Coronary artery (tissue), 2 donors: ENCODE data around the gene MORC3.
"Not testable (repeated sequence)": the region's sequence is repeated elsewhere in the genome, so short reads cannot be mapped to it uniquely, and the experiment has no call there.

Experiments
- DNase-seq: peaks from one replicate; pipeline ENCODE4 v3.0.0-alpha.2; 2017; ENCODE audit warnings: low spot score
- H3K27ac ChIP-seq, 2 donors: fragments of 200-600 bp; sonication (generic); one replicate each; pipeline ENCODE4 v1.5.1; 2016 to 2019
- H3K4me3 ChIP-seq: fragments of 200-600 bp; sonication (generic); 2 replicates; pipeline ENCODE4 v1.5.1; 2016; ENCODE audit warnings: mild to moderate bottlenecking, moderate library complexity
- TF ChIP-seq, protein P1 (sequence below): fragments of 200-600 bp; sonication (generic); IDR thresholded peaks from one replicate; pipeline ENCODE4 v1.5.1; 2019; ENCODE audit warnings: antibody characterized with exemption

The MORC3 gene

DNA sequence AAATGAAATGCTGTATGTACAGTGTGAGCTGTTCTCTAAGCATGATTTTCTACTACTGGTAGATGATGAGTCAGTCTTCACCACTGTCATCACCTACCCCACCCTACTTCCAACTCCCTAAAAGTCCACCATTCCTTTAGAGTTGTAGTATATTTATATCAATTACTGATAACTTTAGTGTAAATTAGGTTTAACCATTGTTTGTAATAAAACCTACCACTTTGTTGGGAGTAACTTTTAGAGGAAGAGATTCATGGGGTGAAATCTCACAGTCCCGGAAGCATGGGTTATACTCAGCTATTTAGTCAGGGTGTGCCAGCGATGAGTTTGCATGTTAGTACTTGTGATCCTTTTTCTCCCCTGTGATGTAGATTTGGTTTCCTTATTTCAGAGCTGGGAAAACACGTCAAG lies 17.1 kb downstream of the MORC3 start:
- Histone ChIP-seq H3K4me3 (no peak overlapping the region), H3K27ac (no peak overlapping the region)
- DNase-seq: no peak
- TF ChIP-seq, protein P1, sequence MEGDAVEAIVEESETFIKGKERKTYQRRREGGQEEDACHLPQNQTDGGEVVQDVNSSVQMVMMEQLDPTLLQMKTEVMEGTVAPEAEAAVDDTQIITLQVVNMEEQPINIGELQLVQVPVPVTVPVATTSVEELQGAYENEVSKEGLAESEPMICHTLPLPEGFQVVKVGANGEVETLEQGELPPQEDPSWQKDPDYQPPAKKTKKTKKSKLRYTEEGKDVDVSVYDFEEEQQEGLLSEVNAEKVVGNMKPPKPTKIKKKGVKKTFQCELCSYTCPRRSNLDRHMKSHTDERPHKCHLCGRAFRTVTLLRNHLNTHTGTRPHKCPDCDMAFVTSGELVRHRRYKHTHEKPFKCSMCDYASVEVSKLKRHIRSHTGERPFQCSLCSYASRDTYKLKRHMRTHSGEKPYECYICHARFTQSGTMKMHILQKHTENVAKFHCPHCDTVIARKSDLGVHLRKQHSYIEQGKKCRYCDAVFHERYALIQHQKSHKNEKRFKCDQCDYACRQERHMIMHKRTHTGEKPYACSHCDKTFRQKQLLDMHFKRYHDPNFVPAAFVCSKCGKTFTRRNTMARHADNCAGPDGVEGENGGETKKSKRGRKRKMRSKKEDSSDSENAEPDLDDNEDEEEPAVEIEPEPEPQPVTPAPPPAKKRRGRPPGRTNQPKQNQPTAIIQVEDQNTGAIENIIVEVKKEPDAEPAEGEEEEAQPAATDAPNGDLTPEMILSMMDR: no peak

DNA sequence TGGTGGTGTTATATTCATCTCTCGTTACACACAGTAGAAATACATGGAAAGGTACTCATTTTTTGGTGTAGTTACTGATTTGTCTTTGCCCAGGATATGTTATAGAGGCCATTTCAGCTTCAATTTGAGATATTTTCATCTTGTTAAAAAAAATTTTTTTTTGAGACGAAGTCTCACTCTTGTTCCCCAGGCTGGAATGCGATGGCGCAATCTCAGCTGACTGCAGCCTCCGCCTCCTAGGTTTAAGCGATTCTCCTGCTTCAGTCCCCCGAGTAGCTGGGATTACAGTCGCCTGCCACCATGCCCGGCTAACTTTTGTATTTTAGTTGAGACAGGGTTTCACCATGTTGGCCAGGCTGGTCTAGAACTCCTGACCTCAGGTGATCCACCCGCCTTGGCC lies 19.0 kb downstream of the MORC3 start:
- Histone ChIP-seq H3K4me3 (no peak overlapping the region), H3K27ac (no peak overlapping the region)
- DNase-seq: no peak
- TF ChIP-seq, protein P1: no peak

DNA sequence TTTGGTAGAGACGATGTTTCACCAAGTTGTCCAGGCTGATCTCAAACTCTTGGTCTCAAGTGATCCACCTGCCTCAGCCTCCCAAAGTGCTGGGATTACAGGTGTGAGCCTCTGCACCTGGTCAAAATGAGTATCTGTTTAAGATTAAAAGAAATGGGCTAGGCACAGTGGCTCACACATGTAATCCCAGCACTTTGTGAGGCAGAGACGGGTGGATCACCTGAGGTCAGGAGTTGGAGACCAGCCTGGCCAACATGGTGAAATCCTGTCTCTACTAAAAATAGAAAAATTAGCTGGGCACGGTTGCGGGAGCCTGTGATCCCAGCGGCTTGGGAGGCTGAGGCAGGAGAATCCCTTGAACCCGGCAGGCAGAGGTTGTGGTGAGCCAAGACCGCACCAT lies 22.6 kb downstream of the MORC3 start:
- not testable (repeated sequence) for DNase-seq, H3K4me3 ChIP-seq, H3K27ac ChIP-seq

DNA sequence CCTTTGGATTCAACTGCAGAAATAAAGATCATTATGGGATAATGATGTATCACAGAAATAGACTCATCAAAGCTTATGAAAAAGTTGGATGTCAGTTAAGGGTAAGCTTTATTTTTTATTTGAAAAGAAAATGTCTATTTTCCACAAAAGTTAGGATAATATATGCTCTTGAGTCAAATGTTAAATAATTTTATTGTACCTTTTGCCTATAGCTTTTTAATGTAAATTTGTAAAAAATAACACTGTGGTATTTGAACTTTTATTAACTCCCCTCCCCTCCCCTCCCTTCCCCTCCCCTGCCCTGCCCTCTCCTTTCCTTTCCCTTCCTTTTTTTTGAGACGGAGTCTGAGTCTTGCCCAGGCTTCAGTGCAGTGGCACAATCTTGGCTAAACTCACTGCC lies 24.9 kb downstream of the MORC3 start:
- H3K4me3 ChIP-seq: no peak overlapping the region

DNA sequence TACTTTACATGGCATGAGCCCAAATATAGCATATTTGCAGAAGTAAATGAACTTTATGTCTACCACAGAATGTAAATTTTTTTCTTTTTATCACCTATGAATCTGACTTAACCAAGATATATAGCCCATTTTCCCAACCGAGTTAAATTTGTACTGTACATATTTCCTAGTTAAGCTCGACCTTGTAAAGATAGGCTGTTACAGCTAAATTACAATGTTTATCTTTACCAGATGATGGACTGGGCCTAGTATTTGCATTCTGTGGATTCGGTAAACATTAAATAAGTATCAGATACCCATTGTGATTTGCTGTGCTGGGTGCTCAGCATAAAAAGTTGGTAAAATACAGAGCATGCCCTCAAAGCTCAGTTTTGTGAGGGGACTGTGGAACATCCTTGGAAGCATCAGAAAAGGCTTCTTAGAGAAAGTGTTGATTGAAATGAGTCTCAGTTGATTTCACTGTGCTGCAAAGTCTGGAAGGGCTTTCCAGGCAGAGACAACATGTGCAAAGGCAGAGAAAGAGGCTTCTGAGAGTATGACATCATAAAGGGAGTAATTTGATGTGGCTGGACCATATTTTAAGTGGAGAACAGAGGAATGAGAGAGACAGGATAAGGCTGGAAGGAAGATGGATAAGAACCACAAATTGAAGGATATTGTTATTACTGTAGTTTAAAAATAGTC lies 27.4 kb downstream of the MORC3 start:
- H3K27ac ChIP-seq: no peak overlapping the region
- TF ChIP-seq, protein P1: no peak
- no peak for DNase-seq
- H3K4me3 ChIP-seq: no peak overlapping the region

More for the DNA sequence above, 24.9 kb downstream of the MORC3 start:
- TF ChIP-seq, protein P1: no peak
- H3K27ac ChIP-seq: no peak overlapping the region
- no peak for DNase-seq

DNA sequence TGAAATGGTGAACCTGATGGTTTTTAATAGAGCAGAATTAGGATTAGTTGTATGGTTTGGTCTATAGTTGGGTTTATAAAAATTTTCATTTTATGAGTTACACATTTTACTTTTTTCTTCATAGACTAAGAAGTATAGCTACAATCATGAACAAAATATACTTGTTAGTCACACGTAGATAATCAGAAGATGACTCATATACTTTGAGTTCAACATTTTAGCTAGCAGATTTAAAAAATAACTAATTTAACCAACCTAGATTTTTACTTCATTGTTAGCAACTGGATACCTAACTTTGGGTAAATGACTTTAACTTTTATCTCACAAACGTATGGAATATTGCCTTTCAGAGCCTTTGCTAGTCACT lies 27.9 kb downstream of the MORC3 start:
- TF ChIP-seq, protein P1: no peak
- Histone ChIP-seq H3K27ac (no peak overlapping the region), H3K4me3 (no peak overlapping the region)
- no peak for DNase-seq

DNA sequence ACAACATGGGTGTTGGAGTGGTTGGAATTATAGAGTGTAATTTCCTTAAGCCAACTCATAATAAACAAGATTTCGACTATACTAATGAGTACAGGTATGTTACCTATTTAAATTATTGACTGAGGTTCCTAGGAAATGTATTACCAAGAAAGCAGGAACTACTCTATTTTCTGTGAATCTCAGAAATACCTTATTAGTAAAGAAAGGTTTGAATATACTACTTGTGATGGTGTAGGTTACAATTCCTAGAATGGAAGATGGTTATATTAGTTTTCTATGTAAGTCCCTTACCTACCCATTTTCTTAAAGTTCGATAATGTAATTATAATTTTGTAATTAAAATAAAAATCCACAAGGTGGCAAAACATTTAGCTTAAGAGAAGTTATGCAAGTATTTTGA lies 29.3 kb downstream of the MORC3 start:
- DNase-seq: no peak
- TF ChIP-seq, protein P1: no peak
- Histone ChIP-seq H3K27ac (no peak overlapping the region), H3K4me3 (no peak overlapping the region)
